A204.1 (cell line): Measurements from ENCODE around the gene TTC34.

Source experiments
- FAIRE-seq: peaks from 2 replicates; lab custom pipeline; 2012; peaks lifted over from hg19 to GRCh38; lab: Jason Lieb, UNC

TTC34 gene

DNA sequence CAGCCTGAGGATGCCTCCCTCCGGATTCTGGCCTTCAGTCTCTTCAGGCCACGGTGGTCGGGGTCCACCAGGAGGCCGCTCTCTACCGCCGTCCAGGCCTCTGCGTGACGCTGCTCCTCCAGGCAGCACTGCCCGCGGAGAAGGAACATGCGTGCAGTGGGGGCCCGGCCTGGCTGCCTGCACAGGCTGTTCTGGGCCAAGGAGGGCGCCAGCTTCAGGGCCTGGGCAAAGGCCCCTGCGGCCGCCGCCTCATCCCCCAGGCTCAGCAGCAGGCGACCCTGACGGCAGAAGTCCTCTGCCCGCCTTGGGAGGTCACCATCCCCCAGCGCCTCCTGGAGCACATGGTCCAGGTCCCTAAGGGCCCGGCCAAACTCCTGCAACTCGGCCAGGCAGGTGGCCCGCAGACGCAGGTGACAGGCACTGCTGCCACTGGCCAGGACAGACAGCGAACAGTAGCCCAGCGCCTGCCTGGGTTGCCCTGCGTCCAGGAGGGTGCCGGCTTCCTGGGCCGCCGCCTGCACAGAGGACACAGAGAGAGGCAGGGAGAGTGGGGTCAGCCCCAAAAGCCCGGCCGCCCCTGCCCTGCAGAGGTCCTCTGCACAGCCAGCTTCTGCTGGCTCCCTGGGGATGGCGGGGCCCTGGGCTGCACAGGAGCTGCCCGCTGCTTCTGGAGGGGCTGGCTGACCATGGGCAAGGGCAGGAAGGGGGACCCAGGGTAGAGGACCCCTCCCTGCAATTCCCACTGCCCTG, 159.9 kb downstream of the TTC34 start:
- no peak for FAIRE-seq

DNA sequence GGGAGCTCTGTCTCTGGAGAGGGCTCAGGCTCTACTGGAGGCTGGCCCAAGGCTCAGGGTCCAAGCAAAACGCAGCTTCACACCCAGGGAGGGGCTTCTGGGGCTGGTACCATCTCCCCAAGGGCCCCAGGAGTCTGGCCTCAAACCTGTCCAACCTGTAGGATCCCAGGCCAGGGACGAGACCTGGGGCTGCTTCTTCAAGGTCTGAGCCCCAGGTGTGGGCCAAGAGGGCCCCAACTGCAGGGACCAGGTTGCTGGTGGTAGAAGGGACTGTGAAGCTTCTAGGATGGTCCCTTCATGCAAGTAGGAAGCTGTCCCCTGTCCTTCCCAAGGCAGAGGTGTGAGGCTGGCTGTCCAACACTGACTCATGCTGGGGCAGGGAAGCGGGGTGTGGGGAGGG, 160.9 kb downstream of the TTC34 start:
- FAIRE-seq, result no peak

DNA sequence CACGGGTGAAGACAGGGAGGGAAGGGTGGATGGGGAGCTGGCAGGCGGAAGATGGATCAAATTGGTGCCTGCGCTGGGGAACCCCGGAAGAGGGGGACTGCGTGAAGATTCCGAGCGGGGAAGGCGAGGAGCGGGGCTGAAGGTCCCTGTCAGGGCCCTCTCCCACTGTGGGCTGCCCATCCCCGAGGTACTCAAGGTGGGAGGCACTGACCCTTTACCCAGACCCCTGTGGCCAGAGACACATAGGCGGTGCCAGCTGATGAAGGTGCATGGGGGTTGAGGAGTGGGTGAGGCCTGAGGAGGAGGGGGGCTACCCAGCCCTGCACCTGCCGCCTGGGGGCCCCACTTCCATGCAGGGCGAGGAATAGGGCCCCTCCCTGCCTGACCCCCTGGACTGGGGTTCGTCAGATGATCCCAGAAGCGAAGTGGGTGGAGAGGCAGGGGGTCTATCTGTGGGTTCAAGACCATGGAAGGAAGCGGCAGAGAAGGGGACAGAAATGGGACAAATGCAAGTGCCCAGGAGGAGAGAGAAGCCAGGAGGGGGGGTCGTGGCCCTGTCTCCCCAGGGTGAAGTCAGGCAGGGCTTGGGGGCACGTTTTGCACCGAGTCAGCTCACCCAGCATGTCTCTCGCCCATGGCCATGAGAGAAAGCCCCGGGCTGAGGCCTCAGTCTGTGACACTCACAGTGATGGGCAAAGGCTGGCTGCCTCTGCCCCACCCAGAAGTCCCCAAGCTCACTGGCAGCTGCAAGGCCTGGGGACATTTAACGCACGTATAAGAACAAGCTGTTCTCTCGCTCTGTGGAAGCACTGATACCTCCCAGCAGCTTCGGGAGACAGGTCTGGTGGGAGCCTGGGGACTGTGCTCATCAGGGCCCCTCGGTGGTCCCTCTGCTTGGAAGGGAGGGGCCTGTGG, 161.6 kb downstream of the TTC34 start:
- FAIRE-seq, result no peak

DNA sequence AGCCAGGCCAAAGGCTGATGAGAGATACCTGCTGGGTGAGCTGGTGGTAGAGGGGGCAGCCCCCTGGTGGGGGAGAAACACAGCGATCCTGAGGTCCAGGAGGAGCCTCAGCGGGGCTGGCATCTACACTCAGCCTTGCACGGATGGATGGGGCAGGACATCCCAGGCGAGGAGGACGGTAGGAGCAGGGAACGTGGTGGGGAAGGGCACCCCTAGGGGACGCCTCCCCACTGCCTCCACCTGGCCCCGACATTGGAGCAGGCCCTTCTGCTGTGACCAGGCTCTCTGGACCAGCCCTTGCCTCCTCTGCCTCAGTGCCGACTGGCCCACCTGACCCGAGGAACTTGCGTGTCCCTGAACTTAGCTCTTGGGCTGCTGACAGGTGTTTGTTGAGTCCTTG, 162.3 kb downstream of the TTC34 start:
- FAIRE-seq, result no peak

- no peak for FAIRE-seq
These were observed 162.9 kb downstream of the TTC34 start for GRCh38 chr1:2638466-2639115.

DNA sequence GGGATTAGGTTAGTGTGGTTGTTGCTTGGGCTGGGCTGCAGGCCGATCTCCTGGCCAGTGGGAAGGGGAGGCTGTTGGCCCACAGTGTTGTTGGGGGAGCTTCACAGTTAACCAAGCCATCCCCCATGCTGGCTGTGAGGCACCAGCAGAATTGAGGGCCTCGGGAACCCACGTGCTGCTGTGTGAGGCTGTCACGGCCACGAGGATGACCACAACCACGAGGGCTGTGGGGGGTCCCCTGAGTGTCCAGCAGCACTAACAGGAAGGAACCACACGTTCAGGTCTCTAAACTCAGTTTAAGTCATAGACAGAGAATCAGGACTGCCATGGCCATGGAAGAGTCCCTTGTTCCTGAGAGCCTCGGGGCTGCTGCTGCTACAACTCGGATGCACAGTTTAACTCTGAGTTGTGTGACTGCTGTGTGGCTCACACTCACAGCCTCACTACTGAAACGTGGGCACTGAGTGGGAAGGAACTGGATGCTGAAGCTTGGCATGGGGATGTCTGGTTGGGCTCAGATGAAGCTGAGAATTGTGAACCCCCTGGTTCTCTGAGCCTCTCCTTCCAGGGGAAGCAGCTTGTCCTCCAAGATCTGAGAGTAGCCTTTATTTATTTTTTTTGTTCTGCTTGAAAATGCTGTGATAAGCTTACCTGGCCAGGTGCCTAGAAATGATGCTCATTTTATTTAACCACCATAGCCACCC, 163.9 kb downstream of the TTC34 start:
- FAIRE-seq, result no peak

DNA sequence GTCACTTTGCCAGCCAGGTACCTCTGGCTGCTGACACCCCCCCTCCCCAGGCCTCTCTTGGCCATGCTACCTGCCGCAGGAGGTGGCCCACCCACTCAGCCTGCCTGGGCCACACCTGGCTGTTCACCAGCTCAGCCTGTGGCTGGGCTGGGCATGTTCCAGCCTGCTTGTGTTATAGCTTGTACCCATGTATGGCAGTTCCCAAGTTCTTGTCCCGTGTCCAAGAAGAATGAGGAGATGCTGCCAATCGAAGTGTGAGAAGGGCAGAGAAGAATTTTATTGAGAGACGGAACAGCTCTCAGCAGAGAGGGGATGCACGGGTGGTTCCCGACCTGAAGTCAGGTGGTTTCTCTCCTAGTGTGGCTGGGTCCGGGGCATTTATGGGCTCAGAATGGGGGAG, 164.8 kb downstream of the TTC34 start:
- FAIRE-seq, result no peak

- no peak for FAIRE-seq
These were observed 166.0 kb downstream of the TTC34 start for GRCh38 chr1:2635361-2636010.

DNA sequence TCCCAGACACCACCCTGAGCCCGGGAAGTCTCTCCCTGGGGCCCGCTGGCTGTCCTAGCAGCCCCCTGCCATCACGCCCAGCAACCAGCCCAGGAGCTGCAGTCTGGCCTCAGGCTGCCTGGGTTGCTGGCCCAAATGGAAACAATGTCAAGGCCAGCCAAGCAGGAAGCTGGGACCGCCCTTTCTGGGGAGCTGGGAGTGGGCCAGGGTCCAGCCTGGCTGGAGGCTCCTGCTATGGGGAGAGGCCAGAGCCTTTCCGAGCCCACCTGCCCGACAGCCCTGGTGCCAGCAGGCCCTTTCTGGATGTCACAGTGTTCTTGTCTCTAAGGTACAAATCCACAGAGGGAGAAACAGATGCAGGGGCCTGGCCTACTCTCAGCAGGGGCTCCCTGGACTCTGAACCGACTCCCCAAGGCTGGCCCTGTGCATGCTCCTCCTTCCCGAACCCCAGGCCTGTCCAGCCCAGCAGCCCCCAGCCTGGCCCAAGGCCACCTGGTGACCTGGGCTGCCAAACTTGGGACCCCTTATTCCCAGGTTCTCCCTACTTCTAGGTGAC, 167.5 kb downstream of the TTC34 start:
- no peak for FAIRE-seq

DNA sequence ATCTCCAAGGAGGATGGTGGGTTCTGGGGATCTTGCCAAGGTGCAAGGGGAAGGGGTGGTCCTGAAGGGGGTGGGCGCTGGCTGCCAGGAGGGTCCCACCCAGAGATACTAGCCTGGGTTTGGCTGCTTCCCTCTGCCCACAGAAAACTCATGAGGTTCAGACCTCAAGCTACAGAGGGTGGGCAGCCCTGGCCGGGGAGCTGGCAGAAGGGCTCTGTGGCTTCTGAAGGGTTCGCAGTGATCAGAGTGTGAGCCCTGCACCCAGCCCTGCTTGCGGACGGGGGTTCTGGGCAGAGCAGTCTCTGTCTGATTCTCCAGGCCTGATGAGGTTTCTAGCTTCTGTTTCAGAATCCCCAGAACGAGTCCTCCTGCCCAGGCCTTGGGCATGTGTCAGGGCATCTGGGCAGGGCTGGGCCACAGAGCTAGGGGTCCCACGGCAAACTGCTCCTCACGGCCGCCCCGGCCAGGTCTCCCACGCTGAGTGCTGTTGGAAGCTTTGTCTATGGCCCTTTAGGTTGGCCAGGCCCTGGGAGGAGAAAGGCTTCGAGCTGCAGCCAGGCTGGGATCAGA, 168.0 kb downstream of the TTC34 start:
- FAIRE-seq, result no peak

GRCh38 chr1:2632561-2633361, 168.7 kb downstream of the TTC34 start, which contains the start of gene MMEL1:
Gene MMEL1, minus strand, starts transcription at chr1:2633016. Its CDS starts 3,532 bp downstream, at chr1:2629484.
- no peak for FAIRE-seq

DNA sequence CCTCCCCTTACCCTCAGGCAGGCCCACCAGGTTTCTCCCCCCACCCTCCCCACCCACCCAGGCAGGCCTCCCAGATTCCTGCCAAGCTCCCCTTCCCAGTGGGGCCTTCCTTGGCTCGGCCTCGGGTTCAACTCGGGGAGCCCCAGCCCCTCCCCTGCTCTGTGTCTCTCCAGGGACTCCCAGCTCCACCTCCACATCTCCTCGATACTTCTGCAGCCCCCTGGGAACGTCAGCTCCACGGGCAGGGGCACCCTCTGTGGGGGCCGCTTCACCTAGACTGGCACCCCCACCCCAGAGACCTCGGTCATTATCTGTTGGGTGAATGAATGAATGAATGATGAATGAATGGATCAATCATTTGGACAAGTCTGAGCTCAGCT, 169.5 kb downstream of the TTC34 start:
- FAIRE-seq, result no peak

DNA sequence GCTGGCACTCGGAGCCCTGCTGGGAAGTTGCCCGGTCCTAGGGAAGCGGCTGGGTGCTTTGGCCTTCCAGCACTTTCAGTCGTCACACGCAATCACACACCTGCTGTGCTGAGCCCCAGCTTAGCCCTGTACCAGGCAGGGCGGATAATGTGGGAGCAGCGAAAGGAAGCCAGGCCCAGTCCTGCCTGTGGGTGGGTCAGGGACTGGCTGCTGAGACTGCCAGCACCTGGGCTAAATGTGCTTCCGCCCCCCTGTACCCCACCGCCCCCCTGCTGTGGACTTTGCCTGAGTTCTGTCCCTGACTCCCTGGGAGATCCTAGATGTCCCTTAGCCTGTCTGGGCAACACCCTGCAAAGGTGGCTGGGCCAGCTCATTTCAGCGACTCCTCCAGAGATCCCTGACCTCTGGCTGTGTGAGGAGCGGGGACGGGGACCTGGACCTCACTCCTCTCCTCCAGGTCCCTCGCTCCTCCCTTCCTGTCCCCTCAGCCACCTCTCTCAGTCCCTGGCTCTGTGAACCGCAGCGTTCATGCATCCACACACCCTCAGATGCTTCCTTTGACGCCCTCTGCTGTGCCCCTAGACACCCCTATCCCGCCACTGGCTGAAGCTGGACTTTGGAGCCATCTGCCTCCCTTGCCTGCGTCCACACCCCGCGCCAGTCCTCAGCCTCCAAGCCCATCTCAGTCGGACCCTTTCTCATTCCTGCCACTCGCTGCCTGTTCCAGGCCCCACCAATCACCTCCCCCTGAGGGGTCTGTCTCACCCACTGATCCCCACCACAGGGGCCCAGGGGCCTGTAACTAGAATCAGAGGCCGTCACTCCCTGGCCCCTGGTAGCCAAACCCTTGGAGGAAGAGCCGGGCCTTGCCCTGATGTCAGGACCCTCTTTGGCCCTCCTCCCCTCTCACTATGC, 170.1 kb downstream of the TTC34 start:
- no peak for FAIRE-seq

DNA sequence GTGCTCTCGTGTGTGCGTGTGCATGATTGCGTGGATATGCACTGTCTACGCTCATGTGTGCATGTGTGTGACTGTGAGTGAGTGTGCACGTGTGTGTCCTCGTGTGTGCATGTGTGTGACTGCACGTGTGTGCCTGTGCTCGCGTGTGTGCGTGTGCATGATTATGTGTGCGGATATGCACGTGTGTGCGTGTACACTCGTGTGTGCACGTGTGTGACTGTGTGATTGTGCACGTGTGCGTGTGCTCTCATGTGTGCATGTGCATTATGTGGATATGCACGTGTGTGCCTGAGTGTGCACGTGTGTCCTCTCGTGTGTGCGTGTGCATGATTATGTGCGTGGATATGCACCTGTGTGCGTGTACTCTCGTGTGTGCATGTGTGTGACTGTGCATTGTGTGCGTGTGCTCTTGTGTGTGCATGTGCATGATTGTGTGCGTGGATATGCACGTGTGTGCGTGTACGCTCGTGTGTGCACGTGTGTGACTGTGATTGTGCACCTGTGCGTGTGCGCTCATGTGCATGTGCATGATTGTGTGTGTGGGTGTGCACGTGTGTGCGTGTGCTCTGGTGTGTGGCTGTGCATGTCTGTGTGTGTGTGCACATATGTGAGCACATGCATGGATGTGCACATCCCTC, 170.9 kb downstream of the TTC34 start:
- FAIRE-seq, result no peak

DNA sequence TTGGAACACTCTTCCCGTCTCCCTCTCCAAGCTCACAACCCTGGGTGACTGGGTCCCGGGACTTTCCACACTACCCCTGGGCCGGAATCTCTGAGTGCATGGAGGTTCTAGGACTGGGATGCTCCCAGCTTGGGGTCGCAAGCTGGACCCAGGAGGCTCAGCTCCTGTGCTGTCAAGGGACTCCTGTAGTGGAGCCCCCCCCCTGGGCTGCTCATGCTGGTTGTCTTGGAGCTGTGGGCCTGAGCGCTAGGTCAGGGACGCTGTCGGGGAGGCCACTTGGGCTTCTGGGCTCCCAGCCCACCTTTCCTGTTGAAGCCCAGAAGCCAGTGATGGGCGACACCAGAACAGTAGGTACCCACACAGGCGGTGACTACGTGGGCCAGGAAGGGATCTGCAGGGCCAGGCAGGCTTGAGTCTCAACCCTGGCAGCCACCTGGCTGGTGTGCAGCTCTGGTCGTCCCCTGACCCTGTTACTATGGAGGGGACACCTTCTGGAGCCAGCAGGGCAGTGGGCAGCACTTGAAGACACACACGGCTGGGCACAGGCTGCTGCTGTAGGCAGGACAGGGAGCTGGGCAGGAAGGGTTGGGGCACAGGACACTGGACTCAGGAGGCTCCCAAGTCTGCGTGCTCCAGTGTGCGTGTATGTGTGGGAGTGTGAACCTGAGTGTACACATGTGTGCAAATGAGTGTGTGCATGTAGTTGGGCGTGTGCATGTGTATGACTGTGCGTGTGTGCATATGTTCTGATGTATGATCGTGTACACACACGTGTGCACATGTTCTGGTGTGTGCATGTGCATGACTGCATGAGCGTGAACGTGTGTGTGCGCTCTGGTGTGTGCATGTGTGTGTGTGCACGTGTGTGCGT, 171.6 kb downstream of the TTC34 start:
- no peak for FAIRE-seq

DNA sequence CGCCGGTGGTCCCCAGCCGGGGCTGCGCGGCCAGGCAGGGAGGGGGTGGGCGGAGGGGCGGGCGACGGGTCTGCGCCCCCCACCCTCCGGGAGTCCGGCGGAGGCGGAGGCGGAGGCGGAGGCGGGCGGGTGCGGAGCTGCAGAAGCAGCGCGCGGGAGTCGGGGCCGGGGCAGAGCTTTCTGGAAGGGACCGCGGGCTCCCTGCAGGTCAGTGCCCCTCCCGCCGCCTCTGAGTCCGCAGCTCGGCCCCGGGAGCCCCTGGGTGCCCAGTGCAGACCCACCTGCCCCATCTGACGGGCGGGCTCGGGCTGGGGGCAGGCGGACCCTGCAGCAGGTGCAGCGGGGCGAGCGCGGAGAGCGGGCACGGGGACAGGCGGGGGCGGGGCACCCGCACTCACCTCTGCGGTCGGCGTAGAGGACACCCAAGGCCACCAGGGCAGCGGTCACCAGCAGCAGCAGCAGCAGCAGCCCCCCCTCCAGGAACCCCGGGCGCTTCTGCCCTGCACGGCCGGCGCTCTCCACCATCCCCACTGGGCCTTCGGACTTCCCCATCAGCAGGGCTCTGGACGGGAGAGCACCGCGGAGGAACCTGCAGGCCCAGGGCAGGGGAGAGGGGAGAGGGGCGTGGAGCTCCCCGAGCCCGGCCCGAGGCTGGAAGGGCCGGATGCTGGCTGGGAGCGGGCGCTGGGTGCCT, 172.4 kb downstream of the TTC34 start:
- FAIRE-seq, result no peak
